Bronchial epithelial cell (primary cell): Measurements from ENCODE around the gene SHISA6. TPM values are rescaled to one million over a fixed set of nuclear protein-coding genes. Genes with fewer than 3 reads are reported as not detected.

Experiments used
- DNase-seq: peaks from one replicate; pipeline ENCODE4 v3.0.0-alpha.2; 2010; ENCODE audit warnings: low read depth
- FAIRE-seq: peaks from 2 replicates; lab custom pipeline; 2011; peaks lifted over from hg19 to GRCh38; lab: Jason Lieb, UNC
- H3K27me3 ChIP-seq: 2 replicates; pipeline ENCODE4 v1.5.1; 2011; ENCODE audit warnings: low read length; ENCODE audit not compliant: control insufficient read depth, insufficient read depth
- H3K36me3 ChIP-seq: 2 replicates; pipeline ENCODE4 v1.5.1; 2011; ENCODE audit warnings: low read length; ENCODE audit not compliant: control insufficient read depth, insufficient read depth
- H3K4me3 ChIP-seq: 2 replicates; pipeline ENCODE4 v1.5.1; 2011; ENCODE audit warnings: mild to moderate bottlenecking, low read depth, low read length, control low read depth
- total RNA-seq: library from RNA; depleted of rRNA; stranded (reverse); fragments of >200 nt; gene quantifications from 2 replicates; pipeline ENCODE4 v1.2.1, GENCODE V29; 2014
- TF ChIP-seq, protein P1 (sequence below): IDR thresholded peaks from 2 replicates; pipeline ENCODE4 v1.5.1; 2011; ENCODE audit warnings: mild to moderate bottlenecking, moderate library complexity, low read length, control low read depth, inconsistent platforms; ENCODE audit not compliant: insufficient read depth, severe bottlenecking

SHISA6 gene
- total RNA-seq, 1 donor from 2014 or later = not detected

DNA sequence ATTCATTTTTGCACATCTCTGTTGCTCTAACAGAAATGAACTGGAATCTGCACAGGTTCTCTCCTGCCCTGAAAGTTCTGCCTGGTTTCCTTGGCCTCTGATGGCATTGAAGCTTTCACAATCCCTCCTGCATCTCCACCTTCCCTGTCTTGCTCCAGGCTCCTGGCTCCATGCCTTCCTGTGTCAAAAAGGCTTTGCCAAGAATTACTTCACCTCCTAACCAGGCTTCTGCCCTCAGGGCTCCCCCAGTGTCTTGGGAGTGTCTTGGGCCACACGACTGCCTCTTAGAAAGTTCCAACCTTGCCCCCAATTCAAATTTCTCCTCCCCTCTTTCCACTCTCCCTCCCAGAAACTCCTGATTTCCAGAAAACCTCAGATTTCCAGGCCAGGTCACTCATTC is 320.3 kb downstream of the SHISA6 start:
- no peaks in the 10 kb centered on the region for H3K36me3 ChIP-seq
- no peak overlapping the region for H3K4me3 ChIP-seq
- TF ChIP-seq, protein P1, sequence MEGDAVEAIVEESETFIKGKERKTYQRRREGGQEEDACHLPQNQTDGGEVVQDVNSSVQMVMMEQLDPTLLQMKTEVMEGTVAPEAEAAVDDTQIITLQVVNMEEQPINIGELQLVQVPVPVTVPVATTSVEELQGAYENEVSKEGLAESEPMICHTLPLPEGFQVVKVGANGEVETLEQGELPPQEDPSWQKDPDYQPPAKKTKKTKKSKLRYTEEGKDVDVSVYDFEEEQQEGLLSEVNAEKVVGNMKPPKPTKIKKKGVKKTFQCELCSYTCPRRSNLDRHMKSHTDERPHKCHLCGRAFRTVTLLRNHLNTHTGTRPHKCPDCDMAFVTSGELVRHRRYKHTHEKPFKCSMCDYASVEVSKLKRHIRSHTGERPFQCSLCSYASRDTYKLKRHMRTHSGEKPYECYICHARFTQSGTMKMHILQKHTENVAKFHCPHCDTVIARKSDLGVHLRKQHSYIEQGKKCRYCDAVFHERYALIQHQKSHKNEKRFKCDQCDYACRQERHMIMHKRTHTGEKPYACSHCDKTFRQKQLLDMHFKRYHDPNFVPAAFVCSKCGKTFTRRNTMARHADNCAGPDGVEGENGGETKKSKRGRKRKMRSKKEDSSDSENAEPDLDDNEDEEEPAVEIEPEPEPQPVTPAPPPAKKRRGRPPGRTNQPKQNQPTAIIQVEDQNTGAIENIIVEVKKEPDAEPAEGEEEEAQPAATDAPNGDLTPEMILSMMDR = no peak
- DNase-seq (no peak), FAIRE-seq (no peak)
- no peaks in the 10 kb centered on the region for H3K27me3 ChIP-seq

DNA sequence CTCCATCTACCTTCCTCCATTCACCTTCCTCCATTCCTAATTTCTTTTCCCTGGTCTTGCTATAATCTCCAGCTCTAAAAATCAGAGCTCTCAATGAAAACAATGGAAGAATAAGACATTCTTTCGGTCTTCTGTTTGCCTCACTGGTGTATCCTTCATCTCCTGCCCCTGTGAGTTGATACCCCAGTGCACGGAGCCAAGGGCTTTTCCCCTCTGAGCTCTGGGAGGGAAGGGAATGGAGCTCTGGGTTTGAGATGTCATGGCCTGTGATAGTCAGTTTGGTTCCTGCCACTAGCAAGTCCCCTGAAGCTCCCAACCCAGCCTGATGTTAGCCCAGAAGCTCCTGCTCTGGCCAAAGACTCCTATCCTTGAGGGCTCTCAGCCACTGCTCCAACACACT is 320.7 kb downstream of the SHISA6 start:
- FAIRE-seq = peak; percentile 28
- Histone ChIP-seq H3K27me3 (no peaks in the 10 kb centered on the region), H3K4me3 (no peak overlapping the region), H3K36me3 (no peaks in the 10 kb centered on the region)
- TF ChIP-seq, protein P1 = no peak
- no peak for DNase-seq

DNA sequence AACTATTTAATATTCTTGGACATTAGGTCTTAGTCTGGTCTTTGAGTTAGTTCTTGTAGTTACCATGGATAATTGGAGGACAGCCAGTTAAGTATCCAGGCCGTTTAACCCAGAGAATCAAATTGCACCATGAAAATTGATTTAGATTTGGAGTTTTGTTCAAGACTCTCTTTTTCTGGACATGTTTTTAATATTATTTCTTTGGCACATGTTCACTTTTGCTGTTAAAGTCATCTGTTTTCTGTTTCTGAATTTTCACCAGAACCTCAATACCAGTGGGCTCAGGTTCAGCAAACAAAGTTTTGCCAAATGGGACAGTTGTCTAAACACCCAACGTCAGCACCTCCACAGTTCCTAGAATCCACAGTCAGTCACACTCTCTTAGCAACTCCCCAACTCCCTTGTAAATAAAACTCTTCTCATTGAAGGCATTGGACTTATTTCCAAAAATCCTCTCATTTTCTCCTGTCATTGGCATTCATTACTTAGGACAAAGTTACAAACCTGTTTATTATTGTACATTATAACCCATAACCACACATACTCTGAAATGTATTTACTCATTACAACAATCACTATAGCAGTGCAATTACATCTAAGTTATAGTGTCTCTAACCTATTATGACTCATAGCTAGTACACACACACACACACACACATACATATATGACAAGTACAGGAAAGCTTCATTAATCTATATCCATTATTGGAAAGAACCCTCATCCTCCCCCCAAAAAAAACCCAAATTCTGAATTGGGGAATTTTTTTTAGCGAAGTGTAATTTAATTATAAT is 323.8 kb downstream of the SHISA6 start:
- Histone ChIP-seq H3K4me3 (no peak overlapping the region), H3K36me3 (no peaks in the 10 kb centered on the region), H3K27me3 (no peaks in the 10 kb centered on the region)
- TF ChIP-seq, protein P1 = no peak
- FAIRE-seq (no peak), DNase-seq (no peak)

DNA sequence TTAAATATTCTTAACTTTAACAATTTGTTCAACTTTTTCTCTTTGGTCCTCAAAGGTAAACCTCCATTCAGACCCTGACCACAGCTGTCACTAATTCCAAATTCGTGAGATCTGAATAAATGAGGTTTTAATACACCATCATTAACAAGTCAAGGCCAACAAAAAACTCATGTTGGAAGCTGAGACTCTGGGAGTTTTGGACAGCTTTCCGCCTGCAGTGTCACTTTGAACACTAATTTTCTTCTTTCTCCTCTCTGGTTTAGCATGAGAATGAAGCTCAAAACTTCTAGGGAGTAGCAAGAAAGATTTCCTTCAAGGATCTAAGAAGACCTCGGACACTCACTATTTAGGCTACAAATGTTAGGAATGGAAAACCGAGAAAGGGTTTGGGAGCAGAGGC is 324.6 kb downstream of the SHISA6 start:
- DNase-seq (no peak), FAIRE-seq (peak; percentile 7)
- Histone ChIP-seq H3K27me3 (no peaks in the 10 kb centered on the region), H3K4me3 (no peak overlapping the region), H3K36me3 (no peaks in the 10 kb centered on the region)
- TF ChIP-seq, protein P1 = no peak

DNA sequence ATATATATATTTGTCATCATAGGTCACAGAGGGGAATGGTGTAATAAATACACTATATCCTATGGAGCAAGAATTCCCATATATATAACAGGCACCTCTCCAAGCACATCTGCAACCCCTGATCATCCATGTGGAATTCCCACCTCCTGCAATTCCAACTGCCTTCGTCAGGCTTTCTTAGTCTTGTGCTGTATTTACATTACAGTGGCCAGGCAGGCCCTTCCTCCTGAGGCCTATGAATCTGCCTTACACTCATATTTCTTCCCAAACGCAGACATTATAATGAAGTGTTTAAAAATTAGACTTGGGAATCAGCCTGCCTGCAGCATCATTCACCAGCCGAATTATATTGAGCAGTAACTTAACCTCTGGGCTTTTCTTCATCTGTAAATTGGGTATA is 338.0 kb downstream of the SHISA6 start:
- FAIRE-seq = no peak
- Histone ChIP-seq H3K27me3 (no peaks in the 10 kb centered on the region), H3K4me3 (no peak overlapping the region), H3K36me3 (no peaks in the 10 kb centered on the region)
- no peak for DNase-seq
- TF ChIP-seq, protein P1 = no peak
